ENCODE data around the gene AMIGO2.
"Not testable (repeated sequence)": the region's sequence is repeated elsewhere in the genome, so short reads cannot be mapped to it uniquely, and the experiment has no call there.

Gene AMIGO2

GRCh38 chr12:47079468-47079980 lies at the start of gene AMIGO2, which contains the start of gene PCED1B:
TSS of gene AMIGO2 (minus strand) at chr12:47079959. CDS start at chr12:47079002, 957 bp downstream.
TSS of gene PCED1B (plus strand) at chr12:47079621. CDS start at chr12:47235064, 155,443 bp downstream.
- peak; percentile 81 to 83 for DNase-seq

- DNase-seq: no peak
Observed at GRCh38 chr12:47126246-47126645, 46.5 kb upstream of the AMIGO2 start.

- DNase-seq: no peak
Observed at GRCh38 chr12:47124451-47124850, 44.7 kb upstream of the AMIGO2 start.

GRCh38 chr12:47123730-47124129 lies 44.0 kb upstream of the AMIGO2 start:
- DNase-seq: no peak

GRCh38 chr12:47122602-47123001 lies 42.8 kb upstream of the AMIGO2 start:
- DNase-seq: no peak

GRCh38 chr12:47121146-47121545 lies 41.4 kb upstream of the AMIGO2 start:
- no peak for DNase-seq

GRCh38 chr12:47120736-47121135 lies 41.0 kb upstream of the AMIGO2 start:
- DNase-seq: no peak

- DNase-seq: not testable (repeated sequence)
Observed at GRCh38 chr12:47117305-47117704, 37.5 kb upstream of the AMIGO2 start.

GRCh38 chr12:47114481-47114892 lies 34.7 kb upstream of the AMIGO2 start:
- DNase-seq: no peak

- DNase-seq: no peak
Observed at GRCh38 chr12:47112679-47113078, 32.9 kb upstream of the AMIGO2 start.

- DNase-seq: peak in 1 of 2 experiments; percentile 34
Observed at GRCh38 chr12:47111854-47112253, 32.1 kb upstream of the AMIGO2 start.

GRCh38 chr12:47111392-47111778 lies 31.6 kb upstream of the AMIGO2 start:
- no peak for DNase-seq

- DNase-seq: no peak
Observed at GRCh38 chr12:47110718-47111391, 31.1 kb upstream of the AMIGO2 start.

GRCh38 chr12:47110011-47110541 lies 30.3 kb upstream of the AMIGO2 start:
- DNase-seq: no peak

GRCh38 chr12:47107926-47108325 lies 28.2 kb upstream of the AMIGO2 start:
- DNase-seq: no peak

- no peak for DNase-seq
Observed at GRCh38 chr12:47107446-47107845, 27.7 kb upstream of the AMIGO2 start.

- no peak for DNase-seq
Observed at GRCh38 chr12:47105914-47106674, 26.3 kb upstream of the AMIGO2 start.

- no peak for DNase-seq
Observed at GRCh38 chr12:47102845-47103651, 23.3 kb upstream of the AMIGO2 start.

GRCh38 chr12:47102406-47102805 lies 22.6 kb upstream of the AMIGO2 start:
- no peak for DNase-seq

- DNase-seq: no peak
Observed at GRCh38 chr12:47100160-47100559, 20.4 kb upstream of the AMIGO2 start.

- DNase-seq: no peak
Observed at GRCh38 chr12:47099610-47100009, 19.9 kb upstream of the AMIGO2 start.

- no peak for DNase-seq
Observed at GRCh38 chr12:47098099-47098498, 18.3 kb upstream of the AMIGO2 start.
